Measurements from ENCODE around the gene CYGB.

The CYGB gene

DNA sequence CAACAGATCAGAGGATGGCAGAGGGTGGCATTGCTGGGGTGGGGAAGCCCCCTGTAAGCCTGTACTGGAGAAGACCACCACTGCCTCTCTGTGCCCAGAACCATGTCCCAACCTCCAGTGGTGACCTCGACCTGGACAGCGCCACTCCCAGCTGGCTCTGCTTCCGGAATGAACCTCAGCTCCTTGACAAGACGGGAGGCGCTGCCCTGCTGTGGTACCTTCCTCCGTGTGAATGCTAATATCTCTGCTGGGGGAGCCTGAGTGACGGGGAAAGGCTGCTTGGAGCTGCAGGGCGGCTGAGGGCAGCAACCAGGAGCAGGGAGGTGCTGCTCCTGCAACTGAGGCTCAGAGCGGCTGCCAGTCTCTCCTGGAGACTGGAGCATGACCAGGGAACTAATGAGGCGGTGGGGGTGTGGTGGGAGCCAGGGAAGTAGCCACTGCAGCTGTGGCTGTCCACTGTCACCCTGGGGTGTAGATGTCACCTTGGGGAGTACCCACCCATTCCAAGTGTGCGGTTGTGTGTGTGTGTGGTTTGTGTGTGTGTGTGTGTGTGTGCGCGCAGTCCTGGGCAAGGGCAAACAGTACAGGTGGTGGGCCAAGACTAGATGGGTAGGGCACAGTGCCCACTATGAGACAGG is 8.5 kb upstream of the CYGB start (continued):
- TF ChIP-seq ZBTB48 (tag by site-specific recombination; IDR thresholded peaks at IDR 0.05): 0 out of 2 replicates have a peak, but pooled peaks have one; percentile 18
- TF ChIP-seq, protein P1, sequence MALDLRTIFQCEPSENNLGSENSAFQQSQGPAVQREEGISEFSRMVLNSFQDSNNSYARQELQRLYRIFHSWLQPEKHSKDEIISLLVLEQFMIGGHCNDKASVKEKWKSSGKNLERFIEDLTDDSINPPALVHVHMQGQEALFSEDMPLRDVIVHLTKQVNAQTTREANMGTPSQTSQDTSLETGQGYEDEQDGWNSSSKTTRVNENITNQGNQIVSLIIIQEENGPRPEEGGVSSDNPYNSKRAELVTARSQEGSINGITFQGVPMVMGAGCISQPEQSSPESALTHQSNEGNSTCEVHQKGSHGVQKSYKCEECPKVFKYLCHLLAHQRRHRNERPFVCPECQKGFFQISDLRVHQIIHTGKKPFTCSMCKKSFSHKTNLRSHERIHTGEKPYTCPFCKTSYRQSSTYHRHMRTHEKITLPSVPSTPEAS (tag by site-specific recombination; IDR thresholded peaks at IDR 0.05): 0 out of 2 replicates have a peak, but pooled peaks have one; percentile 36

DNA sequence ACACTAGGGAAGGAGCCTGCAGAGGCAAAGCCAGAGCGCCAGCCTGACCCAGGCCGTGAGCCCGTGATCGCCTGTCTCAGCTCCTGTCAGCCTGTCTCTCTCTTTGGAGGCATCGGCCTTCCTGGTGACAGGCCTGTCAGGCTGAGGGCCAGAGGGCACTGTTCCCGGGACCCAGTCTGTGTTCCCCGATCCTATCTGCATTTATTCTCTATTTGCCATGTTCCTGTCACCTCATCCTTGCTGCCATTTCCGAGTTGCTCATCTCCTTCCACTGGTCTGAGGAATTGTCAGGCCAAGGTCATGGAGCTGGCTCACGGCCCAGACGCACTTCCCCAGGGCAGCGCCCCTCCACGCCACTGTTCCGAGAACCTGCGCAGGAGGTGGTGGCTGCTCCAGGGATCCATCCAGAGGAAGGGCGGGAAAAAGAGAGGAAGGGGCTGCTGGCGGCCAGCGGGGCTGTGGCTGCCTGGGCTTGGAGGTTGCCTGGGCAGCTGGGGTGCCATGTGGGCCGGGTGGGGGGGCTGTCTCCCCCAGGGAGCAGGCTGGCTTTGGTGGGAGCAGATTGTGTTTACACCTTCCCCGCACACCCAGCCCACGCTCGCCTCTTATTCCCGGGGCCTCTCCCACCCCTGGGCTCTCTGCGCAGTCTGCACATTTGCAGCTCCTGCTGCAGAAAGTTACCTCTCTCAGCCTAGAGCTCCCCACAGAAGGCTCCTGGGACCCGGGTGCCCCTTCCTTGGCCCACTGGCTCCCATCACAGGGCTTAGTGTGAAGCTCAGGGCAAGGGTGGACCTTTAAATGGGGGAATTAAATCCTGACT is 7.2 kb upstream of the CYGB start:
- no peak for TF ChIP-seq ZNF677 (tag by site-specific recombination; IDR thresholded peaks at IDR 0.05)
- TF ChIP-seq ZNF157 (tag by site-specific recombination; IDR thresholded peaks at IDR 0.05): no peak
- TF ChIP-seq, protein P2, sequence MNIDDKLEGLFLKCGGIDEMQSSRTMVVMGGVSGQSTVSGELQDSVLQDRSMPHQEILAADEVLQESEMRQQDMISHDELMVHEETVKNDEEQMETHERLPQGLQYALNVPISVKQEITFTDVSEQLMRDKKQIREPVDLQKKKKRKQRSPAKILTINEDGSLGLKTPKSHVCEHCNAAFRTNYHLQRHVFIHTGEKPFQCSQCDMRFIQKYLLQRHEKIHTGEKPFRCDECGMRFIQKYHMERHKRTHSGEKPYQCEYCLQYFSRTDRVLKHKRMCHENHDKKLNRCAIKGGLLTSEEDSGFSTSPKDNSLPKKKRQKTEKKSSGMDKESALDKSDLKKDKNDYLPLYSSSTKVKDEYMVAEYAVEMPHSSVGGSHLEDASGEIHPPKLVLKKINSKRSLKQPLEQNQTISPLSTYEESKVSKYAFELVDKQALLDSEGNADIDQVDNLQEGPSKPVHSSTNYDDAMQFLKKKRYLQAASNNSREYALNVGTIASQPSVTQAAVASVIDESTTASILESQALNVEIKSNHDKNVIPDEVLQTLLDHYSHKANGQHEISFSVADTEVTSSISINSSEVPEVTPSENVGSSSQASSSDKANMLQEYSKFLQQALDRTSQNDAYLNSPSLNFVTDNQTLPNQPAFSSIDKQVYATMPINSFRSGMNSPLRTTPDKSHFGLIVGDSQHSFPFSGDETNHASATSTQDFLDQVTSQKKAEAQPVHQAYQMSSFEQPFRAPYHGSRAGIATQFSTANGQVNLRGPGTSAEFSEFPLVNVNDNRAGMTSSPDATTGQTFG (tag by site-specific recombination; IDR thresholded peaks at IDR 0.05; ENCODE audit: borderline replicate concordance): no peak
- TF ChIP-seq, protein P3, sequence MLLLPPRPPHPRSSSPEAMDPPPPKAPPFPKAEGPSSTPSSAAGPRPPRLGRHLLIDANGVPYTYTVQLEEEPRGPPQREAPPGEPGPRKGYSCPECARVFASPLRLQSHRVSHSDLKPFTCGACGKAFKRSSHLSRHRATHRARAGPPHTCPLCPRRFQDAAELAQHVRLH (tag by site-specific recombination; IDR thresholded peaks at IDR 0.05): no peak
- no peak for TF ChIP-seq ZNF202 (tag by site-specific recombination; IDR thresholded peaks at IDR 0.05; ENCODE audit: borderline replicate concordance)
- TF ChIP-seq ZNF16 (tag by site-specific recombination; IDR thresholded peaks at IDR 0.05; ENCODE audit: low read depth): no peak
- TF ChIP-seq ZNF138 (tag by site-specific recombination; IDR thresholded peaks at IDR 0.05; ENCODE audit: borderline replicate concordance): no peak
- TF ChIP-seq ZNF629 (tag by site-specific recombination; IDR thresholded peaks at IDR 0.05): no peak
- no peak for TF ChIP-seq GLIS1 (tag by site-specific recombination; IDR thresholded peaks at IDR 0.05)
- TF ChIP-seq ZNF501 (tag by site-specific recombination; IDR thresholded peaks at IDR 0.05): no peak
- TF ChIP-seq ZNF132 (tag by site-specific recombination; IDR thresholded peaks at IDR 0.05; ENCODE audit: borderline replicate concordance): no peak
- no peak for TF ChIP-seq ZNF768 (tag by site-specific recombination; IDR thresholded peaks at IDR 0.05)
- no peak for TF ChIP-seq ZBTB20 (tag by site-specific recombination; IDR thresholded peaks at IDR 0.05)
- TF ChIP-seq ZNF670 (tag by site-specific recombination; IDR thresholded peaks at IDR 0.05; ENCODE audit: low read depth): no peak
- TF ChIP-seq ZNF558 (tag by site-specific recombination; IDR thresholded peaks at IDR 0.05): no peak
- TF ChIP-seq EGR2 (tag by site-specific recombination; IDR thresholded peaks at IDR 0.05; ENCODE audit: low read depth): no peak
- no peak for TF ChIP-seq ZNF311 (tag by site-specific recombination; IDR thresholded peaks at IDR 0.05; ENCODE audit: borderline replicate concordance)
- no peak for TF ChIP-seq SALL2 (tag by site-specific recombination; IDR thresholded peaks at IDR 0.05; ENCODE audit: borderline replicate concordance)
- no peak for TF ChIP-seq SCRT1 (tag by site-specific recombination; IDR thresholded peaks at IDR 0.05; ENCODE audit: borderline replicate concordance)
- TF ChIP-seq GFI1B (tag by site-specific recombination; IDR thresholded peaks at IDR 0.05): no peak
- Histone ChIP-seq H3K9me3 (ENCODE audit: control insufficient read depth, insufficient read depth, low read depth, low read length) (no peaks in the 10 kb centered on the region), H3K27ac (ENCODE audit: extremely low read depth, low read depth, low read length) (no peak overlapping the region), H3K4me3 (ENCODE audit: low read depth, low read length) (no peak overlapping the region), H3K36me3 (ENCODE audit: control insufficient read depth in 2 of 2, insufficient read depth in 1 of 2, low read length in 2 of 2) (peaks cover 0 to 9% of the 10 kb centered on the region in 2 experiments; a peak in 2 of 3 replicates), H3K4me1 (ENCODE audit: control insufficient read depth, insufficient read depth, low read length) (peaks cover 18% of the 10 kb centered on the region)
- POLR2A ChIA-PET: interaction anchor here (0.6 to 2.7 kb wide), 3 partner anchors 9 to 1393 kb away, joined by 4 to 15 read pairs (median 5); no protein-coding TSS in a partner anchor
- CTCF ChIA-PET: interaction anchor here (0.6 to 4.5 kb wide), 11 partner anchors 9 to 169 kb away, joined by 3 to 87 read pairs (median 11); partner anchors contain the start of gene AANAT
